ENCODE results near the gene CENPA.
"Not testable (repeated sequence)": the region's sequence is repeated elsewhere in the genome, so short reads cannot be mapped to it uniquely, and the experiment has no call there.

The CENPA gene

DNA sequence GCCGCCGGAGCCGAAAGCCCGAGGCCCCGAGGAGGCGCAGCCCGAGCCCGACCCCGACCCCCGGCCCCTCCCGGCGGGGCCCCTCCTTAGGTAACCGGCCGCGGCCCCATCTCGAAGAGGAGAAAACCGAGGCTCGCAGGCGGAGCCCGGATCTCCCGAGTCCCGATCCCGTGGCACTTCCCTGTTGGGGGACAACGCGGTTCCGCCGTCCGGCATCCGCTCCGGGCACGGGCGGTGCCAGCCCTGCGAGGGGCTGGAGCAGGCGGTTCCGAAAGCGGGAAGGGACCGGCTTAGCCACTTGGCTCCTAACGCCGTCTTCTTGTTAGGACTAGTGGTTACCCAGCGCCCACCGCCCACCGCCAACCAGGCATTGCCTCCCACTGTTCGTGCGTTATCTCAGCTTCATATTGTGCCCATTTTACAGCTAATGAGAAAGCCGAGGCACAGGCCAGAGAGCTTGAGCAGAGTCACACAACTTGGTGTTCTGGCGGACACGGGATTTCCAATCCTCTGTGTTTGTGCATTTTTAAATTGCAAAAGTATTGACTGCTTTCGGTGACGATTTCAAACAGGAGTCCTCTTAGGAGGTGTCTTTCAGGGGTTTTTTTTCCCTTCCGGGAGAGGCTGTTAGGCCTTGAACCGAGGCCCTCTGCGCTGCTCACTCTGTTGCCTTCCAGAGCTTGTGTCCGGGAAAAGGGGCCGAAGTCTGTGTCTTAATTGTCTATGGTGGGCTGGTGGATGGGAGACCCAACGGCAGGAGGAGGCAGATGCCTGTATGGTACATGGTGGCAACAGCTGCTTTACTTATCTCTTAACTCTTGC, 562 bp downstream of the CENPA start:
- no peak for DNase-seq (ENCODE audit: low read depth in 1 of 2, low spot score in 1 of 2)

- DNase-seq (ENCODE audit: low read depth in 1 of 2, low spot score in 1 of 2): no peak
These were observed 6.9 kb downstream of the CENPA start for GRCh38 chr2:26792720-26793119.

DNA sequence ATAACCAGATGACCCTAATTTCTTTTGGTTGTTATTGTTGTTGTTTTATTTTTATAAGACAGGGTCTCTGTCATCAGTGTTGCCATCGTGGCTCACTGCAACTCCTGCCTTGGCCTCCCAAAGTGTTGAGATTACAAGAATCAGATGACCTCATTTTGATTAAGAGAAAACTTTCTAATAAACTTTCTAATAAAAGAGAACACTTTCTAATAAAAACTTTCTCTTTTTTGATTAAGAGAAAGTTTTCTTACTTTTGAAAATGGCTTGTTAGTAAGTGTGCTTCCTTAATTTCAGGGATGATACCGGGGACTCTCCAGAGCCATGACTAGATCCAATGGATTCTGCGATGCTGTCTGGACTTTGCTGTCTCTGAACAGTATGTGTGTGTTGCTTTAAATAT, 7.7 kb downstream of the CENPA start:
- no peak for DNase-seq (ENCODE audit: low read depth in 1 of 2, low spot score in 1 of 2)

- not testable (repeated sequence) for DNase-seq (ENCODE audit: low read depth in 1 of 2, low spot score in 1 of 2)
These were observed 9.3 kb downstream of the CENPA start for GRCh38 chr2:26795135-26795534.

- DNase-seq (ENCODE audit: low read depth in 1 of 2, low spot score in 1 of 2): no peak
These were observed 15.5 kb downstream of the CENPA start for GRCh38 chr2:26801328-26801727.

GRCh38 chr2:26801796-26802195, 15.9 kb downstream of the CENPA start:
- no peak for DNase-seq (ENCODE audit: low read depth in 1 of 2, low spot score in 1 of 2)

- DNase-seq (ENCODE audit: low read depth in 1 of 2, low spot score in 1 of 2): no peak
These were observed 19.4 kb downstream of the CENPA start for GRCh38 chr2:26805241-26805676.

GRCh38 chr2:26807788-26808460, 22.1 kb downstream of the CENPA start:
- no peak for DNase-seq (ENCODE audit: low read depth in 1 of 2, low spot score in 1 of 2)

DNA sequence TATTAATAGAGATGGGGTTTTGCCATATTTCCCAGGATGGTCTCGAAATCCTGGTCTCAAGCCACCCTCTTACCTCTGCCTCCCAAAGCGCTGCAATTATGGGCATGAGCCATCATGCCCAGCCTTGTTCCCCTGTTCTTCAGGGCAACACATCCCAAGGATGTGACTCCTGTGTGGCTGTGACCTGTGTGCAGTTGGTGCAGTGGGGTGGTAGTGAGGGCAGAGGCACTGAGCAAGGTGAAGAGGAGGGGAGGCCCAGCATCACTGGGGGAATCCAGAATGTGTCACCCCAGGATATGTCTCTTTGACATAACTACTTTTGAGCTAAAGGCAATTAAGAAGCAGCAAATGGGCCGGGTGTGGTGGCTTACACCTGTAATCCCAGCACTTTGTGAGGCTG, 23.4 kb downstream of the CENPA start:
- DNase-seq (ENCODE audit: low read depth in 1 of 2, low spot score in 1 of 2): no peak

GRCh38 chr2:26809876-26810577, 24.2 kb downstream of the CENPA start:
- DNase-seq (ENCODE audit: low read depth in 1 of 2, low spot score in 1 of 2): no peak

- no peak for DNase-seq (ENCODE audit: low read depth in 1 of 2, low spot score in 1 of 2)
These were observed 25.4 kb downstream of the CENPA start for GRCh38 chr2:26811261-26811660.

DNA sequence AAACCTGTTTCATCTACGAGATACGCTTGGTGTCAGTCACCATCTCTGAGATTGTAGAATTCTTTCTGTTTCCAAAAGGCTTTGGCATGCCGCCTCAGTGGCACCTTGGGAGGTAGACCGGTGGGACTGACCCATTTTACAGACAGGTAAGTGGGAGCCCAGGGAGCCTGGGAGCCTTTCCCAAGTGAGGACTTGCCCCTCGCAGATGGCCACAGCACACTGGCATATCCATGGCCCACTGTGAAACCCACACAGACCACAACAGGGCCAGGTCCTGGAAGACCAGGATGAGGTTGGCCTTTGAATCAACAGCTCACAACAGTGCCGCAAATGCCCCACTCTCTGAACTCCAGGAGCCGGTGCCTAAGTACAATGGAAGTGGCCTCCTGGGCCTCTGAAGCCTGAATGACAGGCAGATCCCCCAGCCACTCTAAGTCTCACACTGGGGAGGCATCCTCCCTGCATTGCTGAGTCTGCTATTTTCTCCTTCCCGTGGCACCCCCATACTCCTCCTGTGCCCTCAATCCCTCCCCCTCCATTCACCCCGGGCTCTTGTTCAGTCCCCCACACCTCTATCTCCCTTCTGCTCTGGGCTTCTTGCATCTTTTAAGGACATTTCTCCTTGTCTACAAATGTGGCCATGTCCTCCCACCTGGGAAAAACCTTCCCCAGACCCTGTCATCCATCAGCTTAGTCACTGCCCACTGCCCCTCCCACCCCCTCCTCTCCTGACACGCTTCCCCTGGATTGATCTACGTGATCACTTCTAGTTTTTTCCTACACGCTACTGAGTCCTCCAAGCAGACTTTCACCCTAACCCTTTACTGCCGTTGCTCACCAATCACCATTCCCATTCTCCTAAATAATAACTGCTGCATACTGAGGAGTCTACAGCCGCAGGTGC, 26.2 kb downstream of the CENPA start:
- no peak for DNase-seq (ENCODE audit: low read depth in 1 of 2, low spot score in 1 of 2)

DNA sequence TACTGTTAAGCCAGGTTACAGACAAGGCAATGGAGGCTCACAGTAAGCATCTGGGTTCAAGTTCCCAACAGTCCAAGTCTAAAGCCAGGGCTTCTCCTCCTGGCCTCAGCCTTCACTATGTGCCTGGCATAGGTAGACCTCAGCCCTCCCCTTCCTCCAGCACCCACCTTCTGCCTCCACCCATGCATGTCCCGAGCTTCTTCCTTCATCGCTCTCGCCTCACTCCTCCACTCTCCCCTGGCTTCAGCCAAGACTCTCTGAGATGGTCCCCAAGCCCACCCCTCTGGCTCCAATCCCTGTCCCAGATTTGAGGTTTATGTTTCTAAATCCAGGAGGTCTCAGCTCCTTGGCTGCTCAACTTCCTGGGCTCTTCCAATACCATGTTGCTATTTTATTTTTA, 26.9 kb downstream of the CENPA start:
- DNase-seq (ENCODE audit: low read depth in 1 of 2, low spot score in 1 of 2): no peak

GRCh38 chr2:26814072-26814765, 28.4 kb downstream of the CENPA start:
- not testable (repeated sequence) for DNase-seq (ENCODE audit: low read depth in 1 of 2, low spot score in 1 of 2)

- DNase-seq (ENCODE audit: low read depth in 1 of 2, low spot score in 1 of 2): no peak
These were observed 31.0 kb downstream of the CENPA start for GRCh38 chr2:26816893-26817292.

GRCh38 chr2:26818255-26818654, 32.4 kb downstream of the CENPA start:
- DNase-seq (ENCODE audit: low read depth in 1 of 2, low spot score in 1 of 2): no peak

GRCh38 chr2:26818972-26819371, 33.1 kb downstream of the CENPA start:
- no peak for DNase-seq (ENCODE audit: low read depth in 1 of 2, low spot score in 1 of 2)

DNA sequence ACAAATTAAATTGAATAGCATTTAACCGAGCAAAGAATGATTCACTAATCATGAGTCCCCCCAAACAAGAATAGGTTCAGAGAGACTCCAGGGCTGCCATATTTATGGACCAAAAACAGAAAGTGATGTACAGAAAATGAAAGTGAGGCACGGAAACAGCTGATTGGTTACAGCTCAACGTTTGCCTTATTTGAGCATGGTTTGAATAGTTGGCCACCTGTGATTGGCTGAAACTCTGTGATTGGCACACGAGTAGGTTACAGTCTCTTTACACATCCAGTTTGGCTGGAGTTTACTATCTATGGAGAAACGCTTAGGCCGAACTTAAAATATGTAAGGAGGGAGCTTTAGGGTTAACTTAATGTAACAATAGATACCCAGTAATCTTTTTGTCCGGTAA, 35.1 kb downstream of the CENPA start:
- DNase-seq (ENCODE audit: low read depth in 1 of 2, low spot score in 1 of 2): no peak

GRCh38 chr2:26822877-26823276, 37.0 kb downstream of the CENPA start:
- DNase-seq (ENCODE audit: low read depth in 1 of 2, low spot score in 1 of 2): no peak

DNA sequence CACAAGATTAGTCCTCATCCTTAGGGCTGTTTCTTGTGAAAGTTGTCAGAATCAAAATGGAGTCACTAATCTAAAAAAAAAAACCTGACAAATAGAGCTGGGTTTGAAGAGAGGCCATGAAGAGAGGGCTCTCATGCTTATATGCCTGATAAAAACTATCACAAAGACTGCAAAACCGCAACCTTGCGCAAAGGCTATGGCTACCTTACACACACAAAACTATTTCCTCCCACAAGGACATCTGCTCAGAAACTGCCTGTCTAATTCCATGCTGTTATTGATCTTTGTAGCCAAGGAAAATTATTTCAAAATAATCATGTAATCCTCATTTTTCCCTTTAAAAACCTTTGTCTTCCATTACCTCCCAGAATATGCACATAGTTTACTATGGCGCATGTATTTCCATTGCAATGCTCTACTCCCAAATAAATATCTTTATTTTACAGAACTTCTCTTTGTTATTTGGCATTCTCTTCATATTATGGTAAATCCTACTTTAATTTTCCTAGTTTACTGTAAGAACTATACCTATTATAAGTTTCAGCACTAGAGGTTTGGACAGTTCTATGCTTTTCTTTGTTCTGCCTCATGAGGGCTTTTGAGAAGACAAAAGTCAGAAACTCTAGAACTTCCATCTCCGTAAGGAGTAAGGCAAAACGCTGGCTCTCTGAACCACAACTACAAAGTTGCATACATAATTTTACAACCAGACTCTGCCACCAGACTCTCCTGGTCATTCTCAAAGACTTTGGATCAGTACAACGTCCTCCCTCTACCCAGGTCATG, 52.5 kb downstream of the CENPA start:
- DNase-seq (ENCODE audit: low read depth in 1 of 2, low spot score in 1 of 2): no peak
